CD4-positive, alpha-beta T cell (primary cell): Measurements from ENCODE around the gene NLRP8. TPM values are rescaled to one million over a fixed set of nuclear protein-coding genes. Genes with fewer than 3 reads are reported as not detected.
"Not testable (repeated sequence)": the region's sequence is repeated elsewhere in the genome, so short reads cannot be mapped to it uniquely, and the experiment has no call there.

Source experiments
- ATAC-seq: fragments of 200-7000 bp; cut with Tn5 transposase; one replicate; pipeline ENCODE4 v1.10.0; 2022; ENCODE audit warnings: mild to moderate bottlenecking; ENCODE audit not compliant: poor library complexity
- CTCF ChIA-PET: fragments of 350-600 bp; sonication (Branson Sonifier 250); formaldehyde crosslinking; loops from one replicate; lab custom pipeline; 2021; ENCODE audit warnings: antibody characterized with exemption, inconsistent platforms; lab: Charles Lee
- POLR2A ChIA-PET: fragments of 350-600 bp; sonication (Branson Sonifier 250); formaldehyde crosslinking; loops from one replicate; lab custom pipeline; 2021; ENCODE audit warnings: antibody characterized with exemption, inconsistent platforms; lab: Charles Lee
- DNase-seq, 14 experiments: peaks; one replicate each; pipeline ENCODE4 v3.0.0-alpha.2; 2013 to 2020; ENCODE audit warnings: mixed read lengths in 2 of 14
- H3K27ac ChIP-seq, 2 donors: one replicate each; pipeline versions ENCODE4 v1.5.1 to v1.7.0; 2013; ENCODE audit warnings: low read length in 2 of 2, low read depth in 1 of 2, mild to moderate bottlenecking in 1 of 2
- H3K27me3 ChIP-seq, 2 experiments: 1 replicate in 1 of 2; 2 replicates in 1 of 2; pipeline versions ENCODE4 v1.6.1 to v1.7.0; 2013; ENCODE audit warnings: low read length in 2 of 2, control low read depth in 1 of 2, mild to moderate bottlenecking in 1 of 2, moderate library complexity in 1 of 2; ENCODE audit not compliant: insufficient read depth in 2 of 2, control insufficient read depth in 1 of 2
- H3K36me3 ChIP-seq: one replicate; pipeline ENCODE4 v1.6.1; 2013; ENCODE audit warnings: low read length, control low read depth; ENCODE audit not compliant: insufficient read depth
- H3K4me1 ChIP-seq: one replicate; pipeline ENCODE4 v1.6.1; 2013; ENCODE audit warnings: low read length, control low read depth; ENCODE audit not compliant: insufficient read depth
- H3K4me3 ChIP-seq: one replicate; pipeline ENCODE4 v1.5.1; 2013; ENCODE audit warnings: mild to moderate bottlenecking, low read length, moderate library complexity
- H3K9me3 ChIP-seq, 2 experiments: 1 replicate in 1 of 2; 2 replicates in 1 of 2; pipeline versions ENCODE4 v1.6.1 to v1.7.0; 2013; ENCODE audit warnings: low read length in 2 of 2, mild to moderate bottlenecking in 2 of 2, control low read depth in 1 of 2, moderate library complexity in 1 of 2; ENCODE audit not compliant: control insufficient read depth in 1 of 2, insufficient read depth in 1 of 2
- H3K27ac Mint-ChIP-seq: one replicate; pipeline ENCODE4 v1.8.0; 2020; ENCODE audit warnings: mixed read lengths
- H3K27me3 Mint-ChIP-seq: one replicate; pipeline ENCODE4 v1.8.0; 2021; ENCODE audit warnings: mixed read lengths
- H3K36me3 Mint-ChIP-seq: one replicate; pipeline ENCODE4 v1.8.0; 2021; ENCODE audit warnings: low read depth, mixed read lengths
- H3K4me1 Mint-ChIP-seq: one replicate; pipeline ENCODE4 v1.8.0; 2021; ENCODE audit warnings: low read depth, mixed read lengths
- H3K4me3 Mint-ChIP-seq: one replicate; pipeline ENCODE4 v1.8.0; 2020; ENCODE audit warnings: mild to moderate bottlenecking, mixed read lengths
- H3K9me3 Mint-ChIP-seq: one replicate; pipeline ENCODE4 v1.8.0; 2020; ENCODE audit warnings: mixed read lengths
- CTCF ChIP-seq: fragments of 200-600 bp; IDR thresholded peaks from one replicate; pipeline ENCODE4 v1.8.0; 2022; ENCODE audit warnings: antibody characterized with exemption, mild to moderate bottlenecking
- intact Hi-C, 2 experiments: fragments of 100-400 bp; cut with DNase I in 1 of 2; cut with micrococcal nuclease in 1 of 2; formaldehyde crosslinking; loops; one replicate each; pipeline versions ENCODE4 v1.15.1 to v1.9.0; 2023 to 2025; cut with DNase I, micrococcal nuclease
- total RNA-seq, 174 experiments: library from RNA in 2 of 174; stranded (reverse) in 2 of 174; gene quantifications; one replicate each; pipeline ENCODE4 v1.2.3 and lab custom pipeline; 2021 to 2026

NLRP8 gene
- total RNA-seq, 2 experiments from 2014 or later, result not detected

- Histone ChIP-seq H3K27ac (no peak overlapping the region), H3K4me1 (no peaks in the 10 kb centered on the region), H3K36me3 (no peaks in the 10 kb centered on the region), H3K4me3 (no peak overlapping the region), H3K9me3 (peaks cover 0 to 25% of the 10 kb centered on the region in 2 experiments), H3K27me3 (no peaks in the 10 kb centered on the region)
- H3K4me3 Mint-ChIP-seq, result no peak overlapping the region
- peaks cover 16% of the 10 kb centered on the region for H3K9me3 Mint-ChIP-seq
- ChIA-PET CTCF (no interaction called here), POLR2A (no interaction called here)
- intact Hi-C loops, result no loop called here
- H3K27ac Mint-ChIP-seq, result no peak overlapping the region
- DNase-seq (no peak), ATAC-seq (no peak)
- no peak for TF ChIP-seq CTCF
- H3K4me1 Mint-ChIP-seq, result no peaks in the 10 kb centered on the region
- H3K27me3 Mint-ChIP-seq, result no peaks in the 10 kb centered on the region
- peaks cover 4% of the 10 kb centered on the region for H3K36me3 Mint-ChIP-seq
Observed at GRCh38 chr19:56015756-56016155, 68.1 kb downstream of the NLRP8 start.

- H3K27ac ChIP-seq, H3K4me3 Mint-ChIP-seq, H3K27me3 Mint-ChIP-seq, H3K4me1 Mint-ChIP-seq, CTCF ChIA-PET, H3K36me3 Mint-ChIP-seq, H3K36me3 ChIP-seq, H3K27me3 ChIP-seq, H3K27ac Mint-ChIP-seq, H3K4me3 ChIP-seq, H3K4me1 ChIP-seq, intact Hi-C loops, DNase-seq, POLR2A ChIA-PET, ATAC-seq: not testable (repeated sequence)
- H3K9me3 ChIP-seq, result peaks cover 0 to 20% of the 10 kb centered on the region in 2 experiments
- H3K9me3 Mint-ChIP-seq, result peaks cover 13% of the 10 kb centered on the region
Observed at GRCh38 chr19:56019325-56019724, 71.7 kb downstream of the NLRP8 start.

GRCh38 chr19:56020355-56020975 lies 72.8 kb downstream of the NLRP8 start:
- DNase-seq, H3K4me1 ChIP-seq, ATAC-seq, CTCF ChIA-PET, H3K4me3 ChIP-seq, POLR2A ChIA-PET, H3K36me3 Mint-ChIP-seq, H3K27me3 Mint-ChIP-seq, H3K4me3 Mint-ChIP-seq, H3K27ac ChIP-seq, H3K27ac Mint-ChIP-seq, H3K36me3 ChIP-seq, H3K4me1 Mint-ChIP-seq, H3K27me3 ChIP-seq, intact Hi-C loops: not testable (repeated sequence)
- peaks cover 0 to 20% of the 10 kb centered on the region in 2 experiments for H3K9me3 ChIP-seq
- H3K9me3 Mint-ChIP-seq, result peaks cover 10% of the 10 kb centered on the region

- DNase-seq, result no peak
- Histone ChIP-seq H3K27me3 (peaks cover 0 to 3% of the 10 kb centered on the region in 2 experiments), H3K27ac (no peak overlapping the region), H3K36me3 (no peaks in the 10 kb centered on the region), H3K4me1 (no peaks in the 10 kb centered on the region), H3K4me3 (no peak overlapping the region), H3K9me3 (peaks cover 0 to 22% of the 10 kb centered on the region in 2 experiments)
- POLR2A ChIA-PET, result no interaction called here
- Mint-ChIP-seq H3K4me1 (no peaks in the 10 kb centered on the region), H3K27ac (no peak overlapping the region), H3K4me3 (no peak overlapping the region), H3K9me3 (no peaks in the 10 kb centered on the region), H3K27me3 (peaks cover 6% of the 10 kb centered on the region), H3K36me3 (no peaks in the 10 kb centered on the region)
- TF ChIP-seq CTCF, result no peak
- CTCF ChIA-PET, result no interaction called here
- ATAC-seq, result no peak
- intact Hi-C loops, result no loop called here
Observed at GRCh38 chr19:56026769-56027168, 79.1 kb downstream of the NLRP8 start.

Other genes starting within 250 kb of the NLRP8 start
- gene NLRP9, start 209.4 kb upstream of the NLRP8 start, total RNA-seq, result not detected
- gene RFPL4A, start 188.7 kb upstream of the NLRP8 start, total RNA-seq, result not detected
- not detected for gene RFPL4AL1, start 178.7 kb upstream of the NLRP8 start, total RNA-seq
- gene NLRP11, start 115.8 kb upstream of the NLRP8 start, total RNA-seq, result not detected
- gene NLRP4, start 111.3 kb upstream of the NLRP8 start, total RNA-seq, result not detected
- not detected for gene NLRP13, start 15.5 kb upstream of the NLRP8 start, total RNA-seq
- not detected for gene NLRP5, start 38.9 kb downstream of the NLRP8 start, total RNA-seq
- 10 to 100 TPM; 11.4 to 11.5 TPM for gene ZNF787, start 173.5 kb downstream of the NLRP8 start, total RNA-seq
- 10 to 100 TPM; 13.5 TPM for gene ZNF444, start 193.5 kb downstream of the NLRP8 start, total RNA-seq
- not detected for gene GALP, start 228.2 kb downstream of the NLRP8 start, total RNA-seq
- not detected for gene ZSCAN5B, start 250.0 kb downstream of the NLRP8 start, total RNA-seq